ENCODE results near the gene REXO5.
"Not testable (repeated sequence)": the region's sequence is repeated elsewhere in the genome, so short reads cannot be mapped to it uniquely, and the experiment has no call there.

REXO5 gene

GRCh38 chr16:20806168-20807050 lies at the start of gene REXO5, which contains the start of gene ERI2:
Gene REXO5 (plus strand): TSS chr16:20806527. CDS start chr16:20806954, 427 bp downstream.
Gene ERI2 (minus strand): TSS chr16:20806472. CDS start chr16:20806430, 42 bp downstream.
- peak; percentile 92 for DNase-seq (ENCODE audit: low spot score)

- DNase-seq (ENCODE audit: low spot score) = no peak
Observed at GRCh38 chr16:20760346-20760745, 46.0 kb upstream of the REXO5 start.

- DNase-seq (ENCODE audit: low spot score) = no peak
Observed at GRCh38 chr16:20761175-20761574, 45.2 kb upstream of the REXO5 start.

GRCh38 chr16:20762404-20763123 lies 43.8 kb upstream of the REXO5 start:
- DNase-seq (ENCODE audit: low spot score) = no peak

GRCh38 chr16:20763461-20764232 lies 42.7 kb upstream of the REXO5 start, which contains the start of gene ACSM3:
Gene ACSM3 (plus strand): TSS chr16:20764014. CDS start chr16:20770035, 6,021 bp downstream.
- DNase-seq (ENCODE audit: low spot score) = peak; percentile 59

GRCh38 chr16:20764448-20764847 lies 41.9 kb upstream of the REXO5 start:
- not testable (repeated sequence) for DNase-seq (ENCODE audit: low spot score)

GRCh38 chr16:20765732-20766131 lies 40.6 kb upstream of the REXO5 start:
- no peak for DNase-seq (ENCODE audit: low spot score)

GRCh38 chr16:20766294-20766693 lies 40.0 kb upstream of the REXO5 start:
- no peak for DNase-seq (ENCODE audit: low spot score)

GRCh38 chr16:20767577-20767976 lies 38.8 kb upstream of the REXO5 start:
- no peak for DNase-seq (ENCODE audit: low spot score)

GRCh38 chr16:20768121-20768520 lies 38.2 kb upstream of the REXO5 start:
- no peak for DNase-seq (ENCODE audit: low spot score)

- no peak for DNase-seq (ENCODE audit: low spot score)
Observed at GRCh38 chr16:20768818-20769217, 37.5 kb upstream of the REXO5 start.

- no peak for DNase-seq (ENCODE audit: low spot score)
Observed at GRCh38 chr16:20773679-20774078, 32.6 kb upstream of the REXO5 start.

GRCh38 chr16:20774703-20775362 lies 31.5 kb upstream of the REXO5 start:
- DNase-seq (ENCODE audit: low spot score) = peak; percentile 68

- DNase-seq (ENCODE audit: low spot score) = no peak
Observed at GRCh38 chr16:20781697-20782096, 24.6 kb upstream of the REXO5 start.

GRCh38 chr16:20782470-20782869 lies 23.9 kb upstream of the REXO5 start:
- no peak for DNase-seq (ENCODE audit: low spot score)

GRCh38 chr16:20784204-20784603 lies 22.1 kb upstream of the REXO5 start:
- DNase-seq (ENCODE audit: low spot score) = no peak

GRCh38 chr16:20789130-20789529 lies 17.2 kb upstream of the REXO5 start:
- DNase-seq (ENCODE audit: low spot score) = no peak

- no peak for DNase-seq (ENCODE audit: low spot score)
Observed at GRCh38 chr16:20791923-20792612, 14.3 kb upstream of the REXO5 start.

GRCh38 chr16:20798364-20798763 lies 8.0 kb upstream of the REXO5 start:
- no peak for DNase-seq (ENCODE audit: low spot score)

GRCh38 chr16:20799599-20799998 lies 6.7 kb upstream of the REXO5 start:
- DNase-seq (ENCODE audit: low spot score) = peak; percentile 17

GRCh38 chr16:20801278-20801677 lies 5.0 kb upstream of the REXO5 start:
- no peak for DNase-seq (ENCODE audit: low spot score)

All from COLO829 (cell line).